GM12872 (cell line): ENCODE results near the gene SF3B6.
A peak's percentile ranks its signal among the peaks of the same experiment; 100 is the strongest.

Experiments used
- TF ChIP-seq, protein P1 (sequence below): IDR thresholded peaks from 3 replicates; pipeline ENCODE4 v1.5.1; 2011; ENCODE audit warnings: low read depth, mild to moderate bottlenecking, low read length, moderate library complexity; ENCODE audit not compliant: insufficient read depth

Gene SF3B6

GRCh38 chr2:24085200-24085489 lies 9.0 kb upstream of the SF3B6 start:
- TF ChIP-seq, protein P1, sequence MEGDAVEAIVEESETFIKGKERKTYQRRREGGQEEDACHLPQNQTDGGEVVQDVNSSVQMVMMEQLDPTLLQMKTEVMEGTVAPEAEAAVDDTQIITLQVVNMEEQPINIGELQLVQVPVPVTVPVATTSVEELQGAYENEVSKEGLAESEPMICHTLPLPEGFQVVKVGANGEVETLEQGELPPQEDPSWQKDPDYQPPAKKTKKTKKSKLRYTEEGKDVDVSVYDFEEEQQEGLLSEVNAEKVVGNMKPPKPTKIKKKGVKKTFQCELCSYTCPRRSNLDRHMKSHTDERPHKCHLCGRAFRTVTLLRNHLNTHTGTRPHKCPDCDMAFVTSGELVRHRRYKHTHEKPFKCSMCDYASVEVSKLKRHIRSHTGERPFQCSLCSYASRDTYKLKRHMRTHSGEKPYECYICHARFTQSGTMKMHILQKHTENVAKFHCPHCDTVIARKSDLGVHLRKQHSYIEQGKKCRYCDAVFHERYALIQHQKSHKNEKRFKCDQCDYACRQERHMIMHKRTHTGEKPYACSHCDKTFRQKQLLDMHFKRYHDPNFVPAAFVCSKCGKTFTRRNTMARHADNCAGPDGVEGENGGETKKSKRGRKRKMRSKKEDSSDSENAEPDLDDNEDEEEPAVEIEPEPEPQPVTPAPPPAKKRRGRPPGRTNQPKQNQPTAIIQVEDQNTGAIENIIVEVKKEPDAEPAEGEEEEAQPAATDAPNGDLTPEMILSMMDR: no peak

DNA sequence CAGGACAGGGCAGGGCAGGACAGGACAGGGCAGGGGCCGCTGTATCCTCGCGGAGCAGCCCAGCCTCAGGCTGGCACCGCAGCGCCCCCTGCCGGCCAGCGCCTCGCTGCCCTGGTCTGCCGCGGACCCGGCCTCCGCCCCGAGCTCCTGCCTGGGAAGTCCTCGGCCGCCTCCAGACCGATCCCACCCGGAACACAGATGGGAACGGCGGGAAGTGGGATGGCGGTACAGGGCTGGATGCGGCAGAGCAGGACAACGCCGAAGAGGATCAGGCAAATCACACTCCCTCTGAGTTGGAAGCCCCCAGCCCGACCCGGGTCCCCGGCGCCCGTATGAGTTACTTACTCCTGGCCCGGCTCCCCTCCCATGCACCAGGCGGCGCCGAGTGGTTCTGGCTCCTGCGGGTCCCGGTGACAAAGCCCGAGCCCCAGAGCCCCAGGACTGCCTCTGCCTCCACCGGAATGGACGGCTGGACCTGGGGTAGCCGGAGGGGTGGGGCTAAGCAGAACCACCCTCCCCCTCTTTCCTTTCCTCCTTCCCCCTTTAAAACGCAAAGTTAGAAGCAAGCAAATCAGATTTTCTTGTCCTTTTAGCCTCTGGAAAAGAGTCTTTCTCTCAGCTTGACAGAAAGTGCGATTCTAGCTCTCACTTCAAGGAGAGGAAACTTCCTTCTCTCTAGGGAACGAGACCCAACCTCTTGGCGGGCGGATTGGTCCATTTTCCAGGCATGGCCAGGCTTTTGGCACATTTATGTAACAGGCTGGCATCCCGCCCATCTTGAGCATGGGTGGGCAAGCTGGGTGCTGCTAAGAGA lies 8.5 kb upstream of the SF3B6 start, which contains the start of gene TP53I3:
TSS of gene TP53I3 (minus strand) at position 449 of the 814 bp plus-strand sequence. CDS start 508 bp downstream, outside the sequence.
- TF ChIP-seq, protein P1: peak; percentile 88

- TF ChIP-seq, protein P1: no peak; the same call in 2 of the 3 replicates
Measured at GRCh38 chr2:24083567-24084385, 7.7 kb upstream of the SF3B6 start.

DNA sequence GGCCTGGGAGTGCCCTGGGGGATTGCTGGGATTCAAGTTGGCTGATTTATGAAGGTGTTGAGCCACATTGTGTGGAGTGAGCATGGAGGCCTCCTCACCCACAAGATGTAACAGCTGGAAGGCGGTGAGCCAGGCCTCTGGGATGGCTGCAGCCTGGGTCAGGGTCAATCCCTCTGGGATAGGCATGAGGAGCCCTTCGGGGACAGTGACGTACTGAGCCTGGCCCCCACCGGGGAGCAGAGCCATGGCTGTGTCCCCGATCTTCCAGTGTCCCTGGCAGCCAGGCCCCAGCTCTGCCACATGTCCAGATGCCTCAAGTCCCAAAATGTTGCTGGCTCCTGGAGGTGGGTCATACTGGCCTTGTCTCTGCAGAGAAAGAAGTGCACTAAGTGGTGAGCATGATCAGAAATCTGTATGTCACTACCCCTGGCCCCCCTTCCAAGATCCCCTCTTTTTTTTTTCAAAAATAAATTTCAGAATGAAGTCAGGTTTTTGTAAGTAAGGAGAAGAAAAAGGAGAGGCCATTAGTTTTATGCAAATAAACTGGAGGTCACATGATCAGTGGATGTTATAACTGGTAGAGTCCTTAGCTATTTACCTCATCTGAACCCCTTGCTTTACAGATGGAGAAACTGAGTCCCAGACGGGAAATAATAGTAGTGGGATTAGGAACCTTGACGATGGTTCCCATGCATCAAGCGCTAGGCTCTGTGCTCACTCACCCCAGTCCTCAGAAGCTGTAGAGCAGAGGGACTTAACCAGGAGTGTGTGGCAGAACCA lies 6.9 kb upstream of the SF3B6 start:
- TF ChIP-seq, protein P1: no peak

GRCh38 chr2:24080701-24081100 lies 4.6 kb upstream of the SF3B6 start:
- TF ChIP-seq, protein P1: no peak

GRCh38 chr2:24077879-24078278 lies 1.8 kb upstream of the SF3B6 start:
- TF ChIP-seq, protein P1: no peak

DNA sequence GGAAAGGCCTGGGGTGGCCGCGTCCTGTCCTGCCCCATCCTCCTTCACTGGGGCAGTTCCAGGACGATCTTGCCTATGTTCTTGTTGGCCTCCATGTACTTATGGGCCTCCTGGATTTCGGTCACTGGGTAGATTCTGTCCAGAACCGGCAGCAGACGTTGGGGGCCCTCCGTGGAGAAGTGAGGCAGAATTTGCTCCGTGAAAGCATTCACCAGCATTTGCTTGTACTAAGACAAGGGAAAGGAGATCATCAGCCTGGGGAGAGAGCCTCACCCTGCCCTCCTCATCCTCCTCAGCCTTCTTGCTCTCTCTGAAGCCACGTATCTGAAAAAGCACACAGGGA lies 1.4 kb upstream of the SF3B6 start:
- TF ChIP-seq, protein P1: no peak
